Amygdala (tissue), 56 donors: ENCODE results near the gene RAB31.
"Not testable (repeated sequence)": the region's sequence is repeated elsewhere in the genome, so short reads cannot be mapped to it uniquely, and the experiment has no call there.

Experiments used
- DNase-seq, 56 donors: peaks; one replicate each; lab custom pipeline; 2025; lab: John Stamatoyannopoulos, UW

Gene RAB31

GRCh38 chr18:9854801-9855676, 146.9 kb downstream of the RAB31 start:
- DNase-seq, result no peak

DNA sequence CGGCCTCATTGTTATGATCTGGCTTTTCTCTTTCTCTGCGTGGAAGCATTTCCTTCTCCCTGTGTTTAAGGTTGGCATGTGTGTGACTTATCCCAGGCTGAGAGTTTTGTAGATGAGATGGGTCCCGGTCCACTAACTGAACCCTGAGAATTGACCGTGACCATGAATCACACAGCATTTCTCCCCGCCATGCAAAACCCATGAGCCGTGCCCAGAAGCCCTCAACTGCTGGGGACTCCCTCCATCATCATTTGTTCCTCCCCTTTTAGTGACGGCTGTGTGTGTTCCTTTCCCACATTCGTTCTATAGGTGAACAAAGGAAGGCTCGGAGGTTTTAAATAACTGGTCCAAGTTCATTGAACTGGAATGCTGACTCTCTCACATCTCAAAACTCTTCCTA, 147.6 kb downstream of the RAB31 start:
- no peak for DNase-seq

GRCh38 chr18:9856092-9856491, 148.0 kb downstream of the RAB31 start:
- DNase-seq, result no peak

GRCh38 chr18:9857479-9857998, 149.4 kb downstream of the RAB31 start:
- not testable (repeated sequence) for DNase-seq

GRCh38 chr18:9858642-9859041, 150.5 kb downstream of the RAB31 start:
- no peak for DNase-seq

- no peak for DNase-seq
These were observed 151.1 kb downstream of the RAB31 start for GRCh38 chr18:9859232-9859631.

DNA sequence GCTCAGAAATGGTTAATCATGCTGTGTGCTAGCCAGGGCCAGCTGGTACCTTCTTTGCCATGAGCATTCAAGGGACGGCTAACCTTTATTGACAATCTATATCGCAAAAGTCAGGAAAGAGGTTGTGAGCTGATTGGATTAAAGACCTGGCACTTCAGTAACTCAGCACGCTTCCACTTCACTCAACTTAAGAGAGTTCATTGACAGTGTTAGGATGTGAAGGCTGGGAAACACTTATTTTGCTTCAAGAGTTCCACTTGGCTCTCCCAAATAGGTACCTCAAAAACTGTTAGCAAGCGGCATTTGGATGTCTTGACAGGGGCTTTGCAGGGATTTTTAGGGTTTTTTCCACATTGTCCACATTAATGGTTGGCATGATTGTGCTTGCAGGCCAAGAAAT, 152.6 kb downstream of the RAB31 start:
- DNase-seq, result no peak

- DNase-seq, result no peak
These were observed 153.1 kb downstream of the RAB31 start for GRCh38 chr18:9861157-9861556.

DNA sequence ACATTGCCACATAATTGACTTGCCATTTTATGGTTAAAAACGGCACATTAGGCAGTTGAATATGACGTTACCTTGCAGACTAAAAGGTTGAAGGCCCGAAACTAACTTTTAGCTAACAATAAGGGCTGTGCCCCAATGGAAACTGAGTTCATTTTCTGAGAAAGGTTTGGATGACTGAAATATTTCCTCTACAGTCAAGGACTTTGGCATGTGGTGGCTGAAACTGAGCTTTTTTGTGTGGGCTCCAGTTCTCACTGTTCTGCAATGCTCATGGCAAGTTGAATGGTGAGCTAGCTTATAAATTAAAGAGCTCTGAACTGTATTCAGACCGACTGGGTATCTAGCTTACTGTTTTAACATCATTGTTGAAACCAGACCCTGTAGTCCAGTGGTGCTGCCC, 153.8 kb downstream of the RAB31 start:
- no peak for DNase-seq

- no peak for DNase-seq
These were observed 154.6 kb downstream of the RAB31 start for GRCh38 chr18:9862686-9863085.

DNA sequence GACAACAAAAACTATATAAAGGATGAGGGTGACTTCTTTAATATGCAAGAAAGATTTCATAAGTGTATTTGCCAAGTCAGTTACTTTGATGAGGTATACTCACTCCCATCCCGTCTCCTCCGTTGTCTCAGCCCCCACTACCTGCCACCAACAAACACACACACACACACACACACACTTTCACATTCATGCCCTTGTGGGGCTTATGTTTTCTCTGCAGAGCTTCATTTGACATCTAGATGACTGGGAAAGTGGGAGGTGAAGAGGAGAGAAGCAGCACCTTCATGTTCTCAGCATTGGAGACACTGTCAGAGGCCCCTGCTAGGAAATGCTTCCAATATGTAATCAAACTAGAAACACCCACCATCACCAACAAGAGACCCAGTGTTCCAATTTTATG, 155.2 kb downstream of the RAB31 start:
- no peak for DNase-seq

DNA sequence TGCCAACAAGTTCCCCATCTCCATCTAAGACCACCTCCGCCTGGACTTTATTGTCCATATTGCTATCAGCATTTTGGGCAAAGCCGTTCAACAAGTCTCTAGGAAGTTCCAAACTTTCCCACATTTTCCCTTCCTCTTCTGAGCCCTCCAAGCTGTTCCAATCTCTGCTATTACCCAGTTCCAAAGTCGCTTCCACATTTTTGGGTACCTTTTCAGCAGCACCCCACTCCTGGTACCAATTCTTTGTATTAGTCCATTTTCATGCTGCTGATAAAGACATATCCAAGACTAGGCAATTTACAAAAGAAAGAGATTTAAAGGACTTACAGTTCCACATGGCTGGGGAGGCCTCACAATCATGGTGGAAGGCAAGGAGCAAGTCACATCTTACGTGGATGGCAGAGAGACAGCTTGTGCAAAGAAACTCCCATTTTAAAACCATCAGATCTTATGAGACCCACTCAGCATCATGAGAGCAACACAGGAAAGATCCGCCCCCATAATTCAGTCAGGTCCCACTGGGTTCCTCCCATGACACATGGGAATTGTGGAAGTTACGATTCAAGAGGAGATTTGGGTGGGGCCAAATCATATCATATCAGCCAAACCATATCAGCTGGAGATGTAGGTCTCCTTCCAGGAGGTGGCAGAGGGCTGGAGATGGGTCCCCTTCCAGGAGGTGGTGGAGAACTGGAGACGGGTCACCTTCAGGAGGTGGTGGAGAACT, 157.8 kb downstream of the RAB31 start:
- no peak for DNase-seq

GRCh38 chr18:9866627-9867026, 158.5 kb downstream of the RAB31 start:
- no peak for DNase-seq

DNA sequence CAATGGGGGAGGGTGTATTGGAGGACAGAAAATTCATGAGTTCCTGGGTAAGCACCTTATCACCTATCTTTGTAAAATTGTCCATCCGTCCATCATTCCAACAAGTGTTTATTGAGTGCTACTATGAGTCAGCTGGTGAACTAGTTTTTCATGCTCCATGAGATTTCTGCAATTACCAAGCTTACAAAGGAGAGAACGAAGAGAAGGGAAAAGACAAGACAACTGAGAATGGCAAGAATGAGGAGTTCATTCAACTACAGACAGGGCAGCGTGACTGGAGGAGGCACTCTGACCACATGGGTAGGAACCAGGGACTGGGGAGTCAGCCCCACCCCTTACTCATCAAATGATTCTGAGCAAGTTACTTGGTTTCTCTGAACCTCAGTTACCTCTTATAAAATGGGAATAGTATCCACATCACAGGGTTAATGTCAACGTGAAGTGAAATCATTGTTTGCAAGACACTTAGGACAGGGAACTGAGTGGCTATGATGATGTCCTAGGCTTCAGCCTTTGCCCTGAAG, 159.0 kb downstream of the RAB31 start:
- DNase-seq, result no peak

DNA sequence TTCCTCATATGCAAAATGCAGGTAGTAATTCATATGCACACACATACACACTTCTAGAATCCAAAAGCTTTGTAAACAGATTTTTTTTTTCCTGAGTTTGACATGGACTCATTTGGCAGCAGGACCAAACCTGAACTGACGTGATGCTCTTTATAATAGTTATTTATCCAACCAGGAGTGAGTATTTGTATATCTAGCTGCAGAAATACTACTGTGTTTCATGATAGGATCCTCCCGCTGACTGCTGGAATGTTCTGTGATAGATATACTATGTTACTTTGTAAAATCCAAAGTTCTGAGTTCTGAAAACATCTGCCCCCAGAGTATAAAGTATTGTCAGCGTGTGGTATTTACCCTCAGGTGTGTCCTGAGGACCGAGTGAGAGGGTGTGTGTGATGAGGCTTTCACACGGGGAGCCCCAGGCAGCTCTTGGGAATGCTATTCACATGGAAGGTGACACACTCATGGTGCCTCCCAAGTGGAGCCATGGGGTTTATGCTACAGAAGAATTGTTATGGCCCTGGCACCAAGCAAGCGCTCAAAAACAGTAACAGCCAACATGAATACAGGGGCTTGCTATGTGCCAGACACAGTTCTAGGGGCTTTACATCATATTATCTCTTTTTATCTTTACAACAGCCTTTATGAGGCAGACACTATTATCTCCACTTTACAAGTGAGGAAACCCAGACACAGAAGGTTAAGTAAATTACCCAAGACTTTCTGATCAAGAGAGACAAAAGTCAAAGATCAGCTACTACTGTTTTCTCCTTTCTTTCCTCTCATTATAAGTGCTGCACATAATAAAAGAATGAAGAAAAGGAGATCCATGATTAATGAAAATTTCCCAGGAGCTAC, 161.0 kb downstream of the RAB31 start:
- DNase-seq, result no peak

GRCh38 chr18:9869715-9870430, 161.8 kb downstream of the RAB31 start:
- no peak for DNase-seq

GRCh38 chr18:9870431-9871008, 162.4 kb downstream of the RAB31 start:
- DNase-seq, result no peak

GRCh38 chr18:9871244-9871746, 163.2 kb downstream of the RAB31 start:
- no peak for DNase-seq

- no peak for DNase-seq
These were observed 164.7 kb downstream of the RAB31 start for GRCh38 chr18:9872823-9873222.
